HG03558 (cell line): ENCODE data around the gene TP53I3.
"Not testable (repeated sequence)": the region's sequence is repeated elsewhere in the genome, so short reads cannot be mapped to it uniquely, and the experiment has no call there.

Source experiments
- ATAC-seq: cut with Tn5 transposase; IDR thresholded peaks from one replicate; pipeline ENCODE4 v1.9.1; 2021; ENCODE audit warnings: moderate number of reproducible peaks; ENCODE audit not compliant: unreplicated experiment; ENCODE audit errors: extremely low read depth

TP53I3 gene

GRCh38 chr2:24101992-24102391 lies 17.4 kb upstream of the TP53I3 start:
- no peak for ATAC-seq

- not testable (repeated sequence) for ATAC-seq
Observed at GRCh38 chr2:24100732-24101131, 16.1 kb upstream of the TP53I3 start.

DNA sequence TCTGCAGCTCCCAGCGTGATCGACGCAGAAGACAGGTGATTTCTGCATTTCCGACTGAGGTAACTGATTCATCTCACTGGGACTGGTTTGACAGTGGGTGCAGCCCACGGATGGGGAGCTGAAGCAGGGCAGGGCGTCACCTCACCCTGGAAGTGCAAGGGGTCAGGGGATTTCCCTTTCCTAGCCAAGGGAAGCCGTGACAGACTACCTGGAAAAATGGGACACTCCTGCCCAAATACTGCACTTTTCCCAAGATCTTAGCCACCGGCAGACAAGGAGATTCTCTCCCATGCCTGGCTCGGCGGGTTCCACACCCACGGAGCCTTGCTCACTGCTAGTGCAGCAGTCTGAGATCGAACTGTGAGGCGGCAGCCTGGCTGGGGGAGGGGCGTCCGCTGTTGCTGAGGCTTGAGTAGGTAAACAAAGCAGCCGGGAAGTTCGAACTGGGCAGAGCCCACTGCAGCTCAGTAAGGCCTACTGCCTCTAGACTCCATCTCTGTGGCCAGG lies 10.6 kb upstream of the TP53I3 start:
- ATAC-seq = not testable (repeated sequence)

GRCh38 chr2:24093270-24093669 lies 8.6 kb upstream of the TP53I3 start:
- not testable (repeated sequence) for ATAC-seq

DNA sequence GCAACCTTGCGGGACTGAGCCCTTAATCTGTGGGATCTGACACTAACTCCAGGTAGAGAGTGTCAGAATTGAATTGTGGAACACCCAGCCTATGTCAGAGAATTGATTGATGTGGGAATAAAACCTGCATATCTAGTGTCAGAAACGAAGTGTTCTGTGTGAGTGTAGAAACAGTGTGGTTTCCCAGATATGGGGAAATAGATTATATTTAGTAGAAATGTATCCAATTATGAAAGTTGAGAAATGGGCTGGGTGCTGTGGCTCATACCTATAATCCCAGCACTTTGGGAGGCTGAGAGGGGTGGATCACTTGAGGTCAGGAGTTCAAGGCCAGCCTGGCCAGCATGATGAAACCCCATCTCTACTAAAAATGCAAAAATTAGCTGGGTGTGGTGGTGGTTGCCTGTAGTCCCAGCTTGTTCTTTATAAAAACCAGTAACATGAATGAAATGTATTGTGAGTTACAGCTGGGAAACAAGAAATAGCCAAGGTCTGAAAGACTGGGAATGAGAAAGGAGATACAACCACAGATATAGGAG lies 4.3 kb upstream of the TP53I3 start:
- ATAC-seq = no peak

DNA sequence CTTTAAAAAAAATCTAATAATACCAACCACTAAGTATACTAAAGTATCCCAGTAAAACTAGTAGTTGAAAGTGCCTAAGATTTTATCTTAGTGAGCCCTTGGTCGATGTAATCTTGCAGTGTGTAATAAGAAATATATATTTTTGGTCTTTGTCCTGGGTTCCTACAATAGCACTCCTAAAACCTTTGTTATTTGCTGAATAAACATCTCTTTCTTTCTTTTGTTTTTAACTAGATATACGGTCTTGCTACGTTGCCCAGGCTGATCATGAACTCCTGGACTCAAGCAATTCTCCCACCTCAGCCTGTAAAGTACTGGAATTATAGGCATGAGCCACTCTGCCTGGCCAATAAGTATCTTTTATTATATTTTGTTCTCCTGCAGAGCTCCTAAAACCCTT lies 2.4 kb upstream of the TP53I3 start:
- no peak for ATAC-seq

GRCh38 chr2:24086241-24086640 lies 1.6 kb upstream of the TP53I3 start:
- ATAC-seq = no peak

DNA sequence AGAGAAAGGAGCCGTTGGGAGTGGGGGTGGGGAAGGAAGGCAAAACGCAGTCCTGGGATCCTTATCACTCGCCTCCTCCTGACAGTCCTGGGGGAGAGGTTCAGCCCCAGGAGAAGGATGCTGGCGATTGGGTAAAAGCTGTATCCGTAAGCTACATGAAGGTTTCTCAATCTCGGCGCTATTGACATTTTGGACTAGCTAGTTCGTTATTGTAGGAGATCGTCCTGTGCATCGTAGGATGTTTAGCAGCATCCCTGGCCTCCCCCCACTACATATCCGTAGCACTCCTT lies 511 bp upstream of the TP53I3 start:
- ATAC-seq = no peak

DNA sequence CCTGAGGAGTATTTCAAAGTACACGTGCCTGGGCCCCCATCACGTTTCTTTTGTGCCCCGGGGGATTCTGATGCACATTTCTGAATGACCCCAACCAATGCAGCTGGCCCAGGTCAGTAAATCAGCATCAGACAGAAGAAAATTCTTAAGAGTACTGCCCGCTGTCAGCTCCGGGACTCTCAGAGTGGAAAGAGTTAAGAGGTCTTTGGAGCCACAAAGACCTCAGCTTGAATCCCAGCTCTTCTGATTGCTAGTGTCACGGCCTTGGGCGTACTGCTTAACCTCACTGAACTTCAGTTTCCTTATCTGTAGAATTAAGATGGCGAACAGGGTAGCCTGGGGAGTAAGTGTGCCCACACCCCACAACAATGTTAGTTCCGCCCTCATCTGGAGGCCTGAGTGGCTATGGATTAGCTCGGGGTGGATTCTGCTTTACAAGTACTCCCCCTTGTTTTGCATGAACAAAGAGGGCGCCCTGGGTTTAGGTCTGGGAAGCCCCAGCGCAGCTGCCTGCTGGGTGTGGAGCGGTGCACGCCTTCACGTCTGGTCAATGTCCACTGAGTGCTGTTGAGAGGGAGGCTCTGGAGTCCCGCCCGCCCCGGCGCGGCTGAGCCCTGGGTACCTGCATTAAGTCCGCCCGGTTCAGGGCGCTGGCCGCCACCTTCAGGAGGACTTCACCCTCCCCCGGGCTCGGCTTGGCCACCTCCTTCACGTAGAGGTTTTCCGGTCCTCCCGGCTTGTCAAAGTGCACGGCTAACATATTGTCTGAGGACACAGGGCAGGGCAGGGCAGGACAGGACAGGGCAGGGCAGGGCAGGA lies 858 bp downstream of the TP53I3 start:
- peak; percentile 57 for ATAC-seq

GRCh38 chr2:24082787-24083566 lies 1.7 kb downstream of the TP53I3 start:
- ATAC-seq = no peak

GRCh38 chr2:24080701-24081100 lies 3.9 kb downstream of the TP53I3 start:
- ATAC-seq = no peak

DNA sequence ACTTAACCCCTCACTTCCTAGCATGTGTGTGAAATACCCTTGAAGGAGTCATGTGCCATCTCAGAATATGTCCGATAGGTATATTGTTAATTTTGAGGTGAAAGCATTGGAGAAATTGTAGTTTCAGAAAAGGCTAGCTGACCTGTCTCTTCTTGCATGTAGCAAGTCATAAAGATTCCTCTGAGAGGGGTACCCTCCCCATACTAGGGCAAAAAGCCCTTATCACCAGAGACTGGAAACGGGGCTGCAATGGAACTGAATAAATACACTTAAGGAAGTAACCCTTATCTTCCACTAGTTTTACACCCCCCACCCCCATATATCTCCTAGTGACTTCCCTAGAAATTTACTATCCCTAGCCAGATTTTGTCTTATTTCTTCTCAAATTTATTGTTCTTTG lies 6.8 kb downstream of the TP53I3 start:
- no peak for ATAC-seq

GRCh38 chr2:24077535-24077877 lies 7.1 kb downstream of the TP53I3 start:
- ATAC-seq = no peak

- ATAC-seq = no peak
Observed at GRCh38 chr2:24076849-24077534, 7.6 kb downstream of the TP53I3 start.

DNA sequence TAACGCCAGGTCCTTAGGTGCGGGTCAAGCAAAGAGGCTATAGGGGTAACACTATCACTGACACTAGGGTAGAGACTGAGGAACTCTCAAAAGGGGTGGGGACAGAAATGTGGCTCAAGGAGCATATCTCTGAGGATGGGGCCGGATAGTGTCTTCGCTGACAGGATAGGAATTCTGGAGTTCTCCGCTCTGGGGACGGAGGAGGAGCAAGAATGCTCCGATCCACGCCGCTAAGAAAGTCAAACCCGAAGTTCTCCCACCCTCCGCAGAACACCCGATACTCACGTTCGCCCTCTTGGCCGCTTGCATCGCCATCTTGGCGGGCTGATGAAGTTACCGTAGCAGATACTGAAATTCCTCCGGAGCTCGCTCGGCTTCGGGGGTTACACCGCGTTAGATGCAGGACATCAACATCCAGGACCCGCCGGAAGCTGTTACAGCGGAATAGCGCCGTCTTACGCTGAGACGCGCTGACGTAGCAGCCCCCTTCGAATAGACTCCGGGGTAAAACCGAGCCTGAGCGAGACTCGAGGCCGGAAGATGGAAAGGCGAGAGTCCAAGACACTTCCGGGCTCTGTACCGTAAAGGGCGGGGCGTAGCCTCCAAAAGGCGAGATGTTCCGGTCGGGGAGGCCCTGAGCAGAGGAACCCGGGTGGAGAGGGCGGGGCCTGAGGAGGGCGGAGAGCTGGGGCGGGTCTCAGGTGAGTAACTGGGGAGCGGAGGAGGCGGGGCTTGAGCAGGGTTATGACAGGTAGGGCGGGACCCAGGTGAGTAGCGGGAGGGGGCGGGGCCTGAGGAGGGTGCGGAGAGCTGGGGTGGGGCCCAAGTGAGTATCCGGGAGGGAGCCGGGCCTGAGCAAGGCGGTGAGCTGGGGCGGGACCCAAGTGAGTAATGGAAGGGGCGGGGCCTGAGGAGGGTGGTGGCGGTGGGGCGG lies 8.5 kb downstream of the TP53I3 start, which contains the start of gene SF3B6:
Gene SF3B6, minus strand, starts transcription at position 412 of the 934 bp plus-strand sequence. Its CDS starts 97 bp downstream, at position 315.
- ATAC-seq = peak; percentile 82

DNA sequence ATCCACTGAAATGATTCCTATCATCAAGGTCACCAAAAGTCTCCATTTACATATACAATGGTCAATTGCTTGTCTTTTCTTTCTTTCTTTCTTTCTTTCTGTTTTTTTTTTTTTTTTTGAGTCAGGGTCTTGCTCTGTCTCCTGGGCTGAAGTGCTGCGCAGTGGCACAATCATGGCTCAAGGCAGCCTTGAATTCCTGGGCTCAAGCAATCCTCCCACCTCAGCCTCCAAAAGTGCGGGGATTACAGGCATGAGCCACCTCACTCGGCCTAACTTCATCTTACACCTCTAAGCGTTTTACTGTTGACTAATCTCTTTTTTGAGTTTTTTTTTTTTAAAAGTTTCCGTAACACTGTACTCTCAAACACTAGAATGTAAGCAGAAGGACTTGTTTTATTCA lies 9.4 kb downstream of the TP53I3 start:
- no peak for ATAC-seq

DNA sequence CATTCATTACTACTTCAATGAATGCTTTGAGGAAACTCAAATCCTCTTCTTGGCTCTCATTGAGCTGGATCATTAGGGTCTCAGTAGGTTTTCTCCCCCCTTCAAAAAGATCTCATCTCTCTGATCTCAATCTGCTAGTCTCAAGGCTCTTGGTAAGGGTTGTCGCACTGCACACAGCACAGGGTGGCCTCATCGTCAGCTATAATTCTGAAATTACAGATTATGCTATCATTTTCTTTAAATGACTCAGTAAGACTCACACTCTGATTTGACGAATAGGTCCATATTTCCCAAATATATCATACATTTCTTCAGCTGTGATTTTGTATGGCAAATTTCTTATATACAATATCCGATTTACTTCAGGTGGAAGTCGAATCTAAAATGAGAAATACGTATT lies 10.8 kb downstream of the TP53I3 start:
- no peak for ATAC-seq

- ATAC-seq = no peak
Observed at GRCh38 chr2:24072259-24072658, 12.4 kb downstream of the TP53I3 start.

GRCh38 chr2:24065341-24065740 lies 19.3 kb downstream of the TP53I3 start:
- no peak for ATAC-seq
